Measurements from ENCODE around the gene DEPDC7.
"Not testable (repeated sequence)": the region's sequence is repeated elsewhere in the genome, so short reads cannot be mapped to it uniquely, and the experiment has no call there.

Gene DEPDC7

GRCh38 chr11:33025339-33025722, 9.7 kb downstream of the DEPDC7 start:
- DNase-seq = no peak

GRCh38 chr11:33027233-33027632, 11.6 kb downstream of the DEPDC7 start:
- DNase-seq = no peak

GRCh38 chr11:33027846-33028536, 12.3 kb downstream of the DEPDC7 start:
- DNase-seq = no peak

- DNase-seq = no peak
These were observed 12.8 kb downstream of the DEPDC7 start for GRCh38 chr11:33028537-33028914.

GRCh38 chr11:33029218-33029617, 13.5 kb downstream of the DEPDC7 start:
- not testable (repeated sequence) for DNase-seq

- no peak for DNase-seq
These were observed 17.8 kb downstream of the DEPDC7 start for GRCh38 chr11:33033493-33033892.

- no peak for DNase-seq
These were observed 19.3 kb downstream of the DEPDC7 start for GRCh38 chr11:33035011-33035410.

- DNase-seq = peak; percentile 39 to 97 (median 89)
These were observed 23.8 kb downstream of the DEPDC7 start, which contains the start of gene TCP11L1 for GRCh38 chr11:33039274-33040032. TSS of gene TCP11L1 (plus strand) at chr11:33039572. CDS start at chr11:33043774, 4,202 bp downstream.

GRCh38 chr11:33040033-33040861, 24.6 kb downstream of the DEPDC7 start:
- peak in 10 of 56 donors; percentile 20 to 66 (median 47) for DNase-seq

- no peak for DNase-seq
These were observed 25.3 kb downstream of the DEPDC7 start for GRCh38 chr11:33040862-33041453.

- no peak for DNase-seq
These were observed 27.6 kb downstream of the DEPDC7 start for GRCh38 chr11:33043221-33043830.

- DNase-seq = no peak
These were observed 28.6 kb downstream of the DEPDC7 start for GRCh38 chr11:33044285-33044756.

GRCh38 chr11:33045551-33046255, 30.0 kb downstream of the DEPDC7 start:
- DNase-seq = no peak

- not testable (repeated sequence) for DNase-seq
These were observed 33.0 kb downstream of the DEPDC7 start for GRCh38 chr11:33048701-33049100.

GRCh38 chr11:33049565-33050408, 34.1 kb downstream of the DEPDC7 start:
- DNase-seq = not testable (repeated sequence)

- DNase-seq = no peak
These were observed 36.6 kb downstream of the DEPDC7 start for GRCh38 chr11:33052231-33052630.

- DNase-seq = no peak
These were observed 39.7 kb downstream of the DEPDC7 start for GRCh38 chr11:33055375-33055774.

GRCh38 chr11:33057284-33057683, 41.6 kb downstream of the DEPDC7 start:
- DNase-seq = no peak

GRCh38 chr11:33059331-33060007, 43.8 kb downstream of the DEPDC7 start:
- DNase-seq = no peak
